ENCODE measurements around the gene FBXO40. TPM values are rescaled to one million over a fixed set of nuclear protein-coding genes. Genes with fewer than 3 reads are reported as not detected.

Gene FBXO40
- total RNA-seq, 1 donor from 2014 or later, result 2.2 TPM

DNA sequence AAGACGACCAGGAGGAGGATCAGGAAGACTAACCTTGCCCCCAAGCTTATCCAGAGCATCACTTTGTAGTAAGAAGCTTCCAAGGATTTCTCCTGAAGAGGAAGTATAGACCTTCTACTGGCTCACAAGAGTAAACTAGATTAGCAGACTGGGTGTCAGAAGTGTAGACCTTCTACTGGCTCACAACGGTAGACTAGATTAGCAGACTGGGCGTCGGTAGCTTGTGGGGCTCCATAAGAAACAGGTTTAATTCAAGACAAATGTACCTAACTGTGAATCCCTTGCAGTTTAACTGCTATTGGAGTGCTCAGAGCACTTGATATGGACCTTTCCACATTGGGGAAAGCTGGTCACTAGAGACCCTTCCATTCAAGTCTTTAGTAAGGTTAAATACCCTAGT, 12.9 kb downstream of the FBXO40 start:
- no peak for DNase-seq (ENCODE audit: low spot score)

DNA sequence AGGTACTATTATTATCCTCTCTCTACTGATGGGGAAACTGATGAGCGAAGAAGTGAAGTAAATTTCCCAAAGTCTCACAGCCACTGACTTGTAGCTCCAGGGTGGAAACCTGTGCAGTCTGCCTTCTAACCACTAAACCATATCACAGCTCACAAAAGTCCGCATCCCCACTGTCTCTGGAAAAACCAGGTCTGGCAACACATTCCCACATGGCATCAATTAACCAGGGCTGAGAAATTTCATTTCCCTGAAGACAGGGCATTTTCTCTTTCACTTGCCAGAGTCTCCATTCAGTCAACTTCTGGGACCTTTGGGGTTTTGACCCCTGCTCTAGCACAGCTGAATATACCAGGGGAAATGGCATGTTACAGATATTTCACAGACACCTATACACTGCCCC, 26.5 kb downstream of the FBXO40 start:
- no peak for DNase-seq (ENCODE audit: low spot score)

DNA sequence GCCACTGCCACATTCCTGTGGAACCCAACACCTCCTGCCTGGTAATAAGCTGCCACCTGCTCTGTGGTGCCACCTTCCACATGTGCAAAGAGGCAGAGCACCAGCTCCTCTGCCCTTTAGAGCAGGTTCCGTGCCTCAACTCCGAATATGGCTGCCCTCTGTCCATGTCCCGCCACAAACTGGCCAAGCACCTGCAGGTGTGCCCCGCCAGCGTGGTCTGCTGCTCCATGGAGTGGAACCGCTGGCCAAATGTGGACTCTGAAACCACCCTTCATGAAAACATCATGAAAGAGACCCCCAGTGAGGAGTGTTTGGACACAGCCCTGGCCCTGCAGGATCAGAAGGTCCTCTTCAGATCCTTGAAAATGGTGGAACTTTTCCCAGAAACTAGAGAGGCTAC, 28.3 kb downstream of the FBXO40 start:
- DNase-seq (ENCODE audit: low spot score), result no peak

DNA sequence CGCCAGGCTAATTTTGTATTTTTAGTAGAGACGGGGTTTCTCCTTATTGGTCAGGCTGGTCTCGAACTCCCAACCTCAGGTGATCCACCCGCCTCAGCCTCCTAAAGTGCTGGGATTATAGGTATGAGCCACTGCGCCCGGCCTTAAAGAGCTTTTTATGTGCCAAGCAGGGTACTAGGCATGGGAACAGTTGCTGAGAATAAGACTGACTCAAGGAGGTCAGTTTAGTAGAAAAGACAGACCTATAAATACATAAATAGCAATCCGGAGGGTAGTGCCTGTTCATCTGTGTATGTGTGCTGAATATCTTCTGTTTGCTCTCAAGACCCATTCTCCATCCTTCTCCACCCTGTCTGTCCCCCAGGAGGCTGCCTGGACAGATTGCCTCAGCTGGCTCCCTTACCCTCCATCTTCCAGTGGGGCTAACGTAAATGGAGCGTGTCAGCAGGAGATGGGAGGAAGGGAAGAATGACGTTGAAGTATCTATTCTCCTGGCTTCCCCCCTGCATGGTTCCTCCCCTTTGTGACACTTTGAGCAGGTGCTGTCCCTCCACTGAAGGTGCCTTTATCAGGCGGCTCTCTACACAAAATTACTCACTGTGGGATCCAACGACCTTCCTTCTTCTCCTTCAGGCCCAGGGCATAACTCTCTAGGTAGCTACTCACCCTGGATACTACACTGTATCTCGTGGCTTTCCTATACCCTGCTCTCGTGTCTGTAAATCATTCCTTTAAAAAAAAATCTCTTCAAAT, 31.1 kb downstream of the FBXO40 start:
- no peak for DNase-seq (ENCODE audit: low spot score)

DNA sequence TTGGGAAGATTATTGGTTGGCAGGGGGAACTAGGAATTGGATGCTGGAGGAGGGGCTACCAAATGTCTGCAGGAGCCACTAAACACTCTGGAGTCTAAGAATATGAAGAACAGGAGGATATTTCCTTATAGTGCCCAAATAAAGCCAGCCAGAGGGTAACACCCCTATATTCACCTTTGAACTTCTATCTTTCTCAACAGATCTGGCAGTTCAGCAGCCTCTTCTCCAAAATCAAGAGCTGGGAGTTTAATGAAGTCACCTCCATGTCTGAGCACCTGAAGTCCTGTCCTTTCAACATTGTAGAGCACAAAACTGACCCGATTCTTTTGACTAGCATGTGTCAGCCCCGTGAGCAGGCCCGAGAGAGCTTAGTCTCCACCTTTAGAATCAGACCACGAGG, 33.3 kb downstream of the FBXO40 start:
- no peak for DNase-seq (ENCODE audit: low spot score)

DNA sequence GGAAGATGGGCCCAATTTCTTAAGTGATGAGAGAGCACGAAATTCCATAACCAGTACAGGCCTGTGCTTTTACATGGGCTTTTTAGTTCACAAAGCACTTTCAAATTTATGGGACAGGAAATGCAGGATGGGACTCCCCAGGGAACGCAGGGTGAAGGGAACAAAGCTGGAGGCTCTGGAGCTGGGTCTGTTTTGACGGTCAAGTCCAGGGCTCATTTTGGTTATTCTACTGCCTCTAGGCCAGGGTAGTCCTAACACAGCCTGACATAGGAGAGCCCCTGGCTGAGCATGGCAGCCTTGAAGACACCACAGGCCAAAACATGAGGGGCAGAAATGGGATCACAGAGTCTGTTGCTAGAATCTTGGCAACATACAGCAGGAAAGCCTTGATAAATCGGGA, 34.0 kb downstream of the FBXO40 start:
- DNase-seq (ENCODE audit: low spot score), result no peak

DNA sequence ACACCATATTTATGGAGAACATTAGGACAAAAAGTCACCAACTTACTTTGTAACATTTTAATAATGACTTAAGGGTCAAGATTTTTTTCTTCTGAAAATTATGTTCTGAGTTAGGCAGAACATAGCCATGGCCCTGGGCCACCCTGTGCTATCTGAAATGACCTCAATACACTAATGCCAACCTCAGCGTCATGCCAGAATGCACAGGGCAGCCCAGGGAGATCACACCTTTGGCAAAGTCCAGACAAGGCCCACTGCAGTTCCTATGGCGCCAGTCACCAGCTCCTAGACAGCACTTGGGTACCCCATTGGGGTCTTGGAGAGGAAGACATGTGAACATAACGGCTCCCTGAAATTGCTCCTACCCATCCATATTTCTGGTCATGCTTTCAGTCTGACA, 34.4 kb downstream of the FBXO40 start:
- no peak for DNase-seq (ENCODE audit: low spot score)

DNA sequence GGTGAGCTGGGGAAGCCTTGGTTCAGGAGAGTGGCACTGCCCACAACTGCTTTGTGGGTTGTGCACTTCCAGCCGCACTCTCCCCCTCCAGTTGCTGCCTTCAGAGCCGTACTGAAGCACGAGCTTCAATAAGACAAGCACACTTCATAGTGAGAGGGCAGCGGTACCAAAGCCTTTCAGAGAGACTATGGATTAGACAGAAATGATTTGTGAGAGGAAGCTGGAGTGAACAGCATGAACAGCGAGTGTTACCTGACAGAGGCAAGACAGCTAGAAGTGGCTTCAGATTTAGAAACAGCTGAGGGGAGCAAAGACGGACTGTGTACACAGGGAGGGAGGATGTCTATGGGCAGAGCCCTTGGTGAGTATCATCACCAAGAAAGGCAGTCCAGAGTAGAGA, 36.4 kb downstream of the FBXO40 start:
- no peak for DNase-seq (ENCODE audit: low spot score)

DNA sequence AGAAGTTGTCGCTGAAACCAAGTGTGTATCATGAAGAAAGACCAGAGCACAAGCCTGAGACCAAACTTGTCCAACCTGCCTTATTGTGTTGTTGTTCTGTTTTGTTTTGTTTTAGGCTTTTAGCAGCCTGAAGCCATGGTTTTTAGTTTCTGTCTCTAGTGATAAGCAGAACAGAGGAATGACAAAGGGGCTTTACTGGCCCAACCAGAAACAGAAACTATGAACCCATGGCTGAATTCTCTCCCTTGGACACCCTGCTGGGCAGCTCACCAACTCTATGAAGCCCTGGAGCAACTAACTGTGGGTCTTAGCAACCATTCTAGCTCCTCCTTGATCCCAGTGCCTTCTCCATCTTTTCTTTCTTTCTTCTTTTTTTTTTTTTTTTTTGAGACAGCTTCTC, 37.2 kb downstream of the FBXO40 start:
- no peak for DNase-seq (ENCODE audit: low spot score)

DNA sequence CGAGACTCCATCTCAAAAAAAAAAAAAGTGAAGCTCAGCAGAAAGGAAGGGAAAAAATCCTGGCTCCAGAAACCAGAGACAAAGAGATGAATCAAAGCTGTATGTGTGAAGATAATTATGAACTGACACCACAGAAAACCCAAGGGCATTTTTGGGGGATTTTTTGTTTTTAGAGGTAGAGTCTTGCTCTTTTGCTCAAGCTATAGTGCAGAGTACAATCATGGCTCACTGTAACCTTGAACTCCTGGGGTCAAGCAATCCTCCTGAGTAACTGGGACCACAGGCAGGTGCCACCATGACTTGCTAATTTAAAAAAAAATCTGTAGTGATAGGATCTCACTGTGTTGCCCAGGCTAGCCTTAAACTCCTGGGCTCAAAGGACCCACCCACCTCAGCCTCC, 44.7 kb downstream of the FBXO40 start:
- no peak for DNase-seq (ENCODE audit: low spot score)

DNA sequence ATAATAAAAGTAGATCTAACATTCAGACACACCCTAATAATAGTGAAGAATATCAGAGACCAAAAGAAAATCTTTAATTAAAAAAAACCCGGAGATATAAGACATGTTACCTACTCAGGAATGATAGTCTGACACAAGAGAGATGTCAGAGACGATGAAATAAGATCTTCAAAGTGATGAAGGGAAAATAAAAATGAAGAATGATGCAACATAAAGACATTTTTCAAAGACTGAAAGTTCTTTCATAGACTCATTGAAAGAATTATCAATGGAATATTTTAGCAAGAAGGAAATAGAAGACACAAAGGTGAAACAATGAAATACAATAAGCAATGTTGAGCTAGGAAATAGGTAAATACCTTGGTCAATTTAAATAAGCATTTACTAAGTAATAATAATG, 47.9 kb downstream of the FBXO40 start:
- no peak for DNase-seq (ENCODE audit: low spot score)

DNA sequence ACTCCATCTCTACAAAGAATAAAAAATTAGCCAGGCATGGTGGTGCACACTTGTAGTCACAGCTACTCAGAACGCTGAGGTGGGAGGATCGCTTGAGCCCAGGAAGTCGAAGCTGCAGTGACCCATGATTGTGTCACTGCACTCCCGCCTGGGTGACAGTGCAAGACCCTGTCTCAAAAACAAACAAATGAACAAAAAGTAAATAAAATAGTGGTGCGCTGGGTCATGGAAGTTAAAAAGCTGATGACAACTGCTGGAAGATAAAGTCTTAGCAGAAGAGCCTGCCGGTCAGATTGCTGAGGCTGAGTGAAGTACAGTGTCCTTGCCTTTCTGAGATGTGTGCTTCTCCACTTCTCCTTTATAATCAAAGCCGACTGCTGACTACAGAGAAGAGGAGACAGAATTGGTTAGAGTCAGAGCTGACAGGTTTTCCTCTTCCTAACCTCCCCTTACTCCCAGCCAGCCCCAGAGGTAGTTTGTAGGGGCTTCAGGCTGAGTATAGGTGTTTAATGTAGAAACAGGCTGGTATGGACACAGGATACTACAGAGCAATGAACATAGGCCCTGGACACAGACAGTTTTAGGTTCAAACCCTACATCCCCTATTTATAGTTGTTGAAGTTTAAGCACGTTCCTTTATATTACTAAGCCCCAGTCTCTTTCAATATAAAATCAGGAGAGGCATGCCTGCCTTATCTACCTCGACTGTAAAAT, 49.6 kb downstream of the FBXO40 start:
- no peak for DNase-seq (ENCODE audit: low spot score)

DNA sequence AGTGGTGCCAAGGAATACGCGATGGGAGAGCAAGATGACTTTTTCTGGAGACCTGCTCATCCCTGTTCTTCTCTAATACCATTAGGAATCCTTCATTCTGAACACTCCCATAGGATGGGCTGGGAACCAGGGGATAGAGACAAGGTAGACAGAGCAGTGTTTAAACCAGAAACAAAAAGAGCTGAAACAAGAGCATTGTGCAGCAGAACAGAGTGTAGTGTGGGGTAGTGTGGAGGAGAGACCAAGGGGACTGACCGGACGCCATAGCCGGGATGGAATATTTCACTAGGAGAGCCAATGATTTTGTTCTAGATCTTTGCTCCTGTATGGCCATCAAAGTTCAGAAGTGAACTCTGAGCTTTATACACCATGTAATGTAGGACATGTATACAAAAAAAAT, 51.9 kb downstream of the FBXO40 start:
- no peak for DNase-seq (ENCODE audit: low spot score)

DNA sequence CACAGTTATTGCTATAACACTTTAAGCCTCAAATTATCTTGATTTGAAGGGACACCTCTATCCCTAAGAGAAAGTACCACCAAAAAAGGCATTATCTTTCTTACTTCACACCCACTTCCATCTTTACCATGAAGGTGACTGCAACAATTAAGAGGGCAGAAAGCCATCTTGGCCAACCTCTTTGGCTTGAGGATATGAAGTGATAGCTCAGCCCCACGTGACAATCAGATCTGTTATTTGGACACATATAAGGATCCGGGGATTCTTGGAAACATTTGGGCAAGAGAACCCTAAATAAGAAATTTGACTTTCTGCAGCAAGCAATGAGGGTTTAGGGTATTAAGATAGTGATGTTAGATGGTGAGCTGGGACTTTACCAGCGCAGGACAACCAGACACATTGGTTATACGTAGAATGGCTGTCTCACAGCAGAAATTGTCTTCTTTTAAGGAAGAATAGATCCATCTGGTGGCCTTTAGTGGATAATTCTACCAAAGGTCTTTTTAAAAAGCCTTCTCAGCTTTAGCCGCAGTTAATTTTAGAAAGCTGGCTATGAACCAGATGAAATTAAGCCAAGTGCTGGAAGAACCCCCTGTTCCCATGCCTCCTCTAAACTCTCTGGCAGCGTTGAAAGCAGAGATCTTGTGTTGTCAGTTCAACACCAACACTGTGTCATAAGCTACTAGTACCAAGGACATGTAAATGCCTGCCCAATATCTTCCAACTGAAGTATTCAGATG, 55.2 kb downstream of the FBXO40 start:
- DNase-seq (ENCODE audit: low spot score), result peak; percentile 11

DNA sequence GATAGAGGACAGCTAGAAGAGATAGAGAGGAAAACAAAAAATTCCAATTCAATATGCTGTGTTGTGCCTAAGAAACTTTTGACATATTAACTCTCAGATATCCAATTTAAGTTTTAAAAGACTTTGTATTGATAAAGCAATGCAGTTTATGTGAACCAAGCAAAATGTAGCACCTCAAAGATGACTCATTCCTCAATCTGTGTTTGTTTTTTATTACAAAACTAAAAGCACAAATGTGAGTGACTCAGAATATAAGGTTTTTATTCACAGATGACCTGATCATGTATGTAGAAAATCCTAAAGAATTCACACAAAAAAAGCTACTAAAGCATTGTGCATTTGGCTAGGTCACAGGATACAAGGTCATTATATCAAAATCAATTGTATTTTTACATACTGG, 56.5 kb downstream of the FBXO40 start:
- no peak for DNase-seq (ENCODE audit: low spot score)

DNA sequence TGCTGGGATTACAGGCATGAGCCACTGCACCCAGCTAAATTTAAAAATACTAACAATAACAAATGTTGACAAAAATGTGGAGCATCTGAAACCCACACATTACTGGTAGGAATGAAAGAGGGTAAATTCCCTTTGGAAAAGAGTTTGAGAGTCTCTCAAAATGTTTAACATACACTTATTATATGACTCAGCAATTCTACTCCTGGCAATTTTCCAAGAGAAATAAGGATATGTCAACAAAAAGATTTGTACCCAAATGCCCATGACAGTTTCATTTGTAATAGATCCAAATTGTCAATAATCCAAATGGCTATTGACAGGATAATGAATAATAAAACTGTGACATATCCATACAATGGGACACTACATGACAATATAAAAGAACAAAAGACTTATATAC, 58.5 kb downstream of the FBXO40 start:
- no peak for DNase-seq (ENCODE audit: low spot score)

DNA sequence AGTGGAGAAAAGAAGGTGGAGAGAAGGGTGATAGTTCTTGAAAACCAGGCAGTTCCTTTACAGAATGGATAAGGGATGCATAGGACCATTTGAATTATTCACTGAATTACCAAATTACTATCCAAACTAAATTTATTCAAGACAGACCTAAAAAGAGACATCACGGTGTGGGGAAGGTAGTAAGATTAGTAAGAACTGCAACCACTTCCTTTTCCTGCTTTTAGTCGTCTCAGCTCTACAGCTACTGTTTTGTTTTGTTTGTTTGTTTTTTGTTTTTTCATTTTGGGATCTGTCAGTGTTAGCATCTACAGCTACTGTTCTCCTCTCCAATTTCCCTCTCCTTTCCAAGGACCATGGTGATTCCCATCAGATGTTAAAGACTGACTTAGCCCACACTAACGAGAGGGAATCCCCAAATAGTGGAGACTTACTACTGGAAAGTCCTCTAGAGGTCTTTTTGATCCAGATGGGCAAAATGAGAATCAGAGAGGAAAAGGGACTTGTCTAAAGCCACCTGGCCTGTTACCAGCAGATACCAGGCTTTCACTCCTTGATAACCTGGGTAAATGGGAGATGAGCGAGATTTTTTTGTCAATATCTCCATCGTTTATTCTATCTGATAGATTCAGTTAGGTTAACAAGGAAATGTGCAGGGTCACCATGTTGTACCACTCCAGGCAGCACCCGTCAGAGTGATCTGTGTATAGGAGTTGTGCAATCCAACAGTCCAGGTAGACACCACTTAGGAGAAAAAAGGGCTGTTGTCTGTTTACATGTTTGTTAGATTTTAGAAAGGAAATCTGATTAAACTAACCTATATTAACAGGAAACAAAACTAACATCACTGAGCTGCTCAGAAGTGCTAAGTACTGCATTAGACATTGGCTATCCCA, 61.6 kb downstream of the FBXO40 start:
- DNase-seq (ENCODE audit: low spot score), result no peak

DNA sequence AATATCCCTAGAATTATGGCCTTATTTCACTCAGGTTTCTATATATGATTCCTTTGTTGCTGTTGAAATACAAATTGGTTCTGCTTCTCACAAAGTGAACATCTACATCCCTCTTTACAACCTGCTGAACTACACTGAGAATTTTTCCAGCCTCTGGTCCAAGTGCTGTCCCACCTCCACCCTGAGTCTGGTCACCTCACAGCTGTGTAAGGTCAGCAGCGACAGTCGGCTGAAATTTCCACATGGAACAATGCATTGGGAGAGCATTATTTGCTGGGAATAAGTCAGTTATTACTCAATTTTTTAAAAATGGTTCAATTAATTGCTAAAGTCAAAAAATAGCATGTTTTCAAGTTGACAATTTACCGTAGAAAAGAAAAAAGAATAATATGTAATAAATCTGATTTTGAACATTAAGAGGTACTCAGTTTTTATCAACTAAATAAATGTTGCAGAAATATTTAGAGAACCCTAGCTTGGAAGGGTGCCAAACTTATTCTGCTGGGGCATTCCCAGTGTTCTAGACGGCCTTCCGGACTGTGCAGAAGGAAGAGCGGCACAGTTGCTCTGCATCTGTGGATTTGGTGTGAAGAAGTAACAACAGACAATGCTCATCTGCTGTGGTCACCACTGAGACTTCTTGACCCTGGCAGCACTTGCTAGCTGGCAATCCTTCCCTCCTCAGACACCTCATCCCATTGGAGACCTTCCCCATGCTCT, 65.7 kb downstream of the FBXO40 start:
- DNase-seq (ENCODE audit: low spot score), result no peak

DNA sequence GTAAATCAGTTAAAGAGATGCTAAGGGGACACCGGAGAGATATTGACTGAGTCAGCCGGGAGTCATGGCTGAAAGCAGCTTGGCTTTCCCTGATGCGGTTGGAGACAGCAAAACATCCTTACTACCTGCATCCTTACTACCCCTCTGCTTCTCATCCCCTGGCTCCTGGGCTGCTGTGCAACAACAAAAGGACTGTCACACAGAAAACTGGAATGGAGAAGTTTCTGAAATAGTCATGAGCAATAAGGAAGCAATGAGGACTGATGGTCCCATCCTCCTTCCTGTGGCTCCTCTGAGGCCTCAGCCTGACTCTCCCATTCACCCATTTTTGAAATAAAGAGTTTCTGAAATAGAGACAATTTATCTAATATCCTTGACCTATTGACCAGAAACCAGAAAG, 66.4 kb downstream of the FBXO40 start:
- DNase-seq (ENCODE audit: low spot score), result no peak

DNA sequence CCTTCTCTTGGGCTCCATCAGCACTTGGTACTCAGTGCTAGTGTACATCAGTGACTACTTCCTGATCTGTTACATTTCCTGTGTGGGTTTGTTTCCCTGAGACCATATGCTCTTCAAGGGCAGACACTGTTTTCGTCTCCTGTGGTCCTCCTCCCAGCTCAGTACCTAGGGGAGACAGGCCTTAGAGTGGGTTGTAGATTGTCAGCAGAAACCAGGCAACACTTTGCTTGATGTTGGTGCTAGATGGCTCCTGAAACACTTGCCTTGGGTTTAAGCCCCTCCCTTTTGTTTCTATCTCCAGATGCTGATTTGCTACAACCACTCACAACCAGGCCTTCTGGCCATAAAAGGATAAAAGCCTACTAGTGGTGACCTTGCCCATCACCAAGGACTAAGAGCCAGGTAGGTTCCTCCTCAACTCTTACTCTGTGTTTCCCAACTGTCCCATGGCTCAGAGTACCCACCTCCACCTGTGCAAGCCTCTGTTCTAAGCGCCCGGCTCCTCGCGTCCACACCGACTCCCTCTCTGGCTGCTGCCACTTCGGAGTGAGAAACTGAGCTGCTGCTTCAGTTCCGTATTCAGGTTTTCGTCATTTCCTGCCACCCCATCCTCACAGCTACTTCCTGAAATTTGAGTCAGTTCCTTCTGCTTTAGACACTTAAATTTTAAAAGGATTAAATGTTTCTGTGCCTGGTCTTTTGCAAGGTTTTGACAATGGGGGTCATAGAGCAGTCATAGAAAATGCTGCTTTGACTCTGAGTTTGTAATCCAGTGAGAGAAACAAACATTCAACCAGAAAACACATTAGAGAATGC, 67.4 kb downstream of the FBXO40 start, which contains the start of gene HCLS1:
TSS of gene HCLS1 (minus strand) at position 548 of the 816 bp plus-strand sequence. CDS start 2,556 bp downstream, outside the sequence.
- DNase-seq (ENCODE audit: low spot score), result peak; percentile 55
